HCT116 (cell line): ENCODE results near the gene PTPRZ1. TPM values are rescaled to one million over a fixed set of nuclear protein-coding genes. Genes with fewer than 3 reads are reported as not detected.

Source experiments
- ATAC-seq: fragments of 200-7000 bp; cut with Tn5 transposase; 2 replicates; pipeline ENCODE4 v1.9.1; 2020; ENCODE audit warnings: mild to moderate bottlenecking, moderate library complexity
- BruUV-seq: library from RNA; stranded (reverse); fragments of 400-500 nt; replicated peaks from 2 replicates; lab custom pipeline; 2021; lab: Mats Ljungman, UMichigan
- CTCF ChIA-PET: fragments of 300-600 bp; sonication (Branson Sonifier 250); formaldehyde crosslinking; loops from one replicate; lab custom pipeline; 2021; ENCODE audit warnings: antibody characterized with exemption; lab: Charles Lee
- POLR2A ChIA-PET: fragments of 300-600, 350-600 bp; sonication (Branson Sonifier 250); formaldehyde crosslinking; loops from one replicate; lab custom pipeline; 2021; ENCODE audit warnings: antibody characterized with exemption; lab: Charles Lee
- RAD21 ChIA-PET, 2 experiments: fragments of 300-600 bp; sonication (Branson Sonifier 250); formaldehyde crosslinking; loops; one replicate each; lab custom pipeline; 2023; ENCODE audit warnings: low total read pairs in 2 of 2; ENCODE audit not compliant: uncharacterized antibody in 2 of 2, unreplicated experiment in 2 of 2, low non-redundant PET in 1 of 2; lab: Charles Lee
- DNase-seq: peaks from one replicate; pipeline ENCODE4 v3.0.0-alpha.2; 2010; ENCODE audit warnings: low read depth, low spot score
- H2AFZ ChIP-seq: fragments of 200-600 bp; shearing (Covaris generic), sonication (generic); 2 replicates; pipeline ENCODE4 v1.6.1; 2017; ENCODE audit warnings: low read depth, mixed run types, mixed read lengths, antibody characterized with exemption, low read length; ENCODE audit not compliant: poor library complexity, severe bottlenecking
- H3K27ac ChIP-seq: 2 replicates; pipeline ENCODE4 v1.5.1; 2012; ENCODE audit warnings: low read depth, low read length
- H3K27me3 ChIP-seq: fragments of 200-600 bp; sonication (generic); 2 replicates; pipeline ENCODE4 v1.6.1; 2016; ENCODE audit warnings: mixed run types, low read length, mixed read lengths; ENCODE audit not compliant: insufficient read depth
- H3K36me3 ChIP-seq, 2 experiments: fragments of 200-500 bp in 1 of 2; fragments of 200-600 bp in 1 of 2; sonication (Bioruptor generic) in 1 of 2; sonication (generic) in 1 of 2; 2 replicates each; pipeline versions ENCODE4 v1.5.1 to v1.6.1; 2014 to 2016; ENCODE audit warnings: low read length in 2 of 2, inconsistent platforms in 1 of 2, mixed read lengths in 1 of 2, mixed run types in 1 of 2; ENCODE audit not compliant: insufficient read depth in 2 of 2, control insufficient read depth in 1 of 2
- H3K4me1 ChIP-seq, 2 experiments: fragments of 200-600 bp in 1 of 2; sonication (generic) in 1 of 2; 2 replicates each; pipeline versions ENCODE4 v1.5.1 to v1.6.1; 2012 to 2017; ENCODE audit warnings: low read length in 2 of 2, inconsistent platforms in 1 of 2, mild to moderate bottlenecking in 1 of 2, mixed read lengths in 1 of 2, mixed run types in 1 of 2, moderate library complexity in 1 of 2; ENCODE audit not compliant: insufficient read depth in 2 of 2, control insufficient read depth in 1 of 2
- H3K4me2 ChIP-seq: fragments of 200-600 bp; sonication (generic); 2 replicates; pipeline ENCODE4 v1.6.1; 2017; ENCODE audit warnings: mixed run types, low read length, mixed read lengths
- H3K4me3 ChIP-seq, 2 experiments: fragments of 200-600 bp in 1 of 2; sonication (generic) in 1 of 2; replicated peaks in 1 of 2; 2 replicates each; pipeline ENCODE4 v1.5.1; 2011 to 2016; ENCODE audit warnings: low read length in 2 of 2, control low read depth in 1 of 2, low read depth in 1 of 2, mild to moderate bottlenecking in 1 of 2, mixed read lengths in 1 of 2, mixed run types in 1 of 2
- H3K79me2 ChIP-seq: fragments of 200-600 bp; sonication (generic); 2 replicates; pipeline ENCODE4 v1.6.1; 2017; ENCODE audit warnings: mild to moderate bottlenecking, mixed run types, low read length, moderate library complexity, mixed read lengths; ENCODE audit not compliant: insufficient read depth
- H3K9ac ChIP-seq: fragments of 200-600 bp; sonication (generic); 2 replicates; pipeline ENCODE4 v1.6.1; 2016; ENCODE audit warnings: low read length, mixed read lengths
- H3K9me2 ChIP-seq: fragments of 200-600 bp; sonication (generic), shearing (Covaris generic); 2 replicates; pipeline ENCODE4 v1.6.1; 2017; ENCODE audit warnings: mixed run types, mild to moderate bottlenecking, moderate library complexity; ENCODE audit not compliant: insufficient read depth
- H3K9me3 ChIP-seq, 2 experiments: fragments of 200-500 bp in 1 of 2; fragments of 200-600 bp in 1 of 2; sonication (Bioruptor generic) in 1 of 2; sonication (generic) in 1 of 2; 2 replicates each; pipeline ENCODE4 v1.6.1; 2014 to 2017; ENCODE audit warnings: low read length in 2 of 2, mixed read lengths in 2 of 2, inconsistent platforms in 1 of 2, low read depth in 1 of 2, mild to moderate bottlenecking in 1 of 2, mixed run types in 1 of 2, moderate library complexity in 1 of 2; ENCODE audit not compliant: control insufficient read depth in 1 of 2, insufficient read depth in 1 of 2
- H4K20me1 ChIP-seq: fragments of 200-600 bp; sonication (generic), shearing (Covaris generic); 2 replicates; pipeline ENCODE4 v1.6.1; 2017; ENCODE audit warnings: mixed run types, mild to moderate bottlenecking, moderate library complexity; ENCODE audit not compliant: insufficient read depth
- CBX3 ChIP-seq: IDR thresholded peaks from 2 replicates; pipeline ENCODE4 v1.6.1; 2012; ENCODE audit warnings: low read depth
- CTCF ChIP-seq, 3 experiments: fragments of 200-600 bp in 1 of 3; sonication (generic) in 1 of 3; IDR thresholded peaks in 2 of 3; conservative IDR thresholded peaks in 1 of 3; 2 replicates each; pipeline ENCODE4 v1.5.1; 2012 to 2017; ENCODE audit warnings: low read depth in 2 of 3, low read length in 2 of 3, antibody characterized with exemption in 1 of 3, borderline replicate concordance in 1 of 3, control low read depth in 1 of 3, mild to moderate bottlenecking in 1 of 3, mixed read lengths in 1 of 3, mixed run types in 1 of 3, moderate library complexity in 1 of 3; ENCODE audit not compliant: insufficient read depth in 1 of 3
- EGR1 ChIP-seq: IDR thresholded peaks from 2 replicates; pipeline ENCODE4 v1.6.1; 2012; ENCODE audit warnings: low read depth
- ELF1 ChIP-seq: IDR thresholded peaks from 2 replicates; pipeline ENCODE4 v1.6.1; 2012; ENCODE audit warnings: low read depth, borderline replicate concordance
- EZH2 ChIP-seq: fragments of 200-600 bp; sonication (generic); IDR thresholded peaks from 2 replicates; pipeline ENCODE4 v1.6.1; 2017; ENCODE audit warnings: antibody characterized with exemption, mixed run types
- MAX ChIP-seq: IDR thresholded peaks from 2 replicates; pipeline ENCODE4 v1.6.1; 2012
- REST ChIP-seq: IDR thresholded peaks from 2 replicates; pipeline ENCODE4 v1.6.1; 2012; ENCODE audit warnings: low read depth
- SIN3A ChIP-seq: IDR thresholded peaks from 2 replicates; pipeline ENCODE4 v1.6.1; 2012; ENCODE audit warnings: low read depth
- SP1 ChIP-seq: IDR thresholded peaks from 2 replicates; pipeline ENCODE4 v1.6.1; 2012; ENCODE audit warnings: low read depth
- TCF7L2 ChIP-seq: IDR thresholded peaks from 2 replicates; pipeline ENCODE4 v1.7.0; 2011; ENCODE audit warnings: borderline replicate concordance, inconsistent platforms; ENCODE audit not compliant: insufficient read depth, insufficient read length; ENCODE audit errors: extremely low read depth
- ZBTB33 ChIP-seq: IDR thresholded peaks from 2 replicates; pipeline ENCODE4 v1.6.1; 2011; ENCODE audit warnings: mild to moderate bottlenecking, low read length, moderate library complexity; ENCODE audit not compliant: insufficient replicate concordance; ENCODE audit errors: extremely low read depth
- ZFX ChIP-seq: fragments of 450-650 bp; IDR thresholded peaks from 2 replicates; pipeline ENCODE4 v1.6.1; 2017
- ZNF274 ChIP-seq: fragments of 200-500 bp; sonication (Bioruptor generic); IDR thresholded peaks from 2 replicates; pipeline ENCODE4 v1.6.1; 2014; ENCODE audit warnings: mild to moderate bottlenecking, low read depth, low read length, inconsistent platforms
- intact Hi-C: fragments of 100-400 bp; cut with micrococcal nuclease; formaldehyde crosslinking; loops from 2 replicates; pipeline ENCODE4 v1.10.0; 2022
- total RNA-seq: library from RNA; stranded (reverse); gene quantifications from one replicate; pipeline ENCODE4 v1.2.1, GENCODE V29; 2021; ENCODE audit not compliant: unreplicated experiment

Gene PTPRZ1
- total RNA-seq, 1 experiment from 2014 or later: 0.25 TPM

GRCh38 chr7:122010116-122010515, 137.2 kb downstream of the PTPRZ1 start:
- H3K9me2 ChIP-seq: no peaks in the 10 kb centered on the region
- no peak overlapping the region for H2AFZ ChIP-seq
- H3K36me3 ChIP-seq: no peaks in the 10 kb centered on the region
- ChIA-PET POLR2A (no interaction called here), RAD21 (no interaction called here), CTCF (no interaction called here)
- no peaks in the 10 kb centered on the region for H3K27me3 ChIP-seq
- no peak for TF ChIP-seq TCF7L2
- no peak for TF ChIP-seq SP1
- no peak for TF ChIP-seq ELF1
- TF ChIP-seq ZBTB33: no peak
- no peak for TF ChIP-seq CBX3
- no peak for TF ChIP-seq ZNF274
- no peak for TF ChIP-seq MAX
- TF ChIP-seq REST: no peak
- no peak for TF ChIP-seq CTCF (IDR thresholded peaks at IDR 0.05 in 2 of 3, conservative IDR thresholded peaks at IDR 0.05 in 1 of 3; ENCODE audit: borderline replicate concordance in 1 of 3, insufficient read depth in 1 of 3, low read depth in 2 of 3, low read length in 2 of 3)
- TF ChIP-seq EGR1: no peak
- TF ChIP-seq EZH2: no peak
- no peak for TF ChIP-seq SIN3A
- no peak for TF ChIP-seq ZFX
- H3K9ac ChIP-seq: no peak overlapping the region
- no peaks in the 10 kb centered on the region for H3K79me2 ChIP-seq
- H3K4me1 ChIP-seq: peaks cover 0 to 8% of the 10 kb centered on the region in 2 experiments; a peak in 2 of 4 replicates
- H3K27ac ChIP-seq: no peak overlapping the region
- intact Hi-C loops: no loop called here
- no peaks in the 10 kb centered on the region for H3K9me3 ChIP-seq
- DNase-seq (no peak), ATAC-seq (no peak)
- H3K4me2 ChIP-seq: no peak overlapping the region
- no TSS peak for BruUV-seq
- H3K4me3 ChIP-seq: no peak overlapping the region
- H4K20me1 ChIP-seq: no peaks in the 10 kb centered on the region
